PFSK-1 (cell line): ENCODE data around the gene CSN1S1.

Experiments
- FOXP2 ChIP-seq: optimal IDR thresholded peaks from 2 replicates; pipeline ENCODE3; 2011; ENCODE audit warnings: borderline replicate concordance, control low read depth, inconsistent platforms; ENCODE audit not compliant: insufficient read depth; ENCODE audit errors: extremely low read length, extremely low read depth
- POLR2AphosphoS5 ChIP-seq: IDR thresholded peaks from 2 replicates; pipeline ENCODE4 v1.6.1; 2012; ENCODE audit warnings: low read depth, mild to moderate bottlenecking, control low read depth, low read length, moderate library complexity
- REST ChIP-seq, 2 experiments: IDR thresholded peaks; 2 replicates each; pipeline versions ENCODE4 v1.6.1 to v1.8.0; 2011 to 2012; ENCODE audit warnings: low read depth in 2 of 2, low read length in 2 of 2, control low read depth in 1 of 2, inconsistent platforms in 1 of 2, mild to moderate bottlenecking in 1 of 2, moderate library complexity in 1 of 2; ENCODE audit not compliant: insufficient read depth in 1 of 2
- SIN3A ChIP-seq: IDR thresholded peaks from 2 replicates; pipeline ENCODE4 v1.6.1; 2012; ENCODE audit warnings: mild to moderate bottlenecking, low read length, moderate library complexity, borderline replicate concordance; ENCODE audit not compliant: insufficient read depth
- TAF1 ChIP-seq: IDR thresholded peaks from 2 replicates; pipeline ENCODE4 v1.6.1; 2012; ENCODE audit warnings: low read length, control low read depth, borderline replicate concordance; ENCODE audit not compliant: insufficient read depth

The CSN1S1 gene

GRCh38 chr4:69995526-69996016 is 64.7 kb downstream of the CSN1S1 start, which contains the start of gene STATH:
STATH (plus strand) TSS chr4:69995966; CDS start chr4:69998438, 2,472 bp downstream.
- TF ChIP-seq SIN3A: no peak
- TF ChIP-seq POLR2AphosphoS5: no peak
- no peak for TF ChIP-seq REST (IDR thresholded peaks at IDR 0.05; ENCODE audit: insufficient read depth in 1 of 2, low read depth in 2 of 2, low read length in 2 of 2)
- no peak for TF ChIP-seq FOXP2
- TF ChIP-seq TAF1: no peak
